Activated CD8-positive, alpha-beta memory T cell treated with anti-CD3 and anti-CD28 coated beads for 1 hour (primary cell): Measurements from ENCODE around the gene PLAC9.
"Not testable (repeated sequence)": the region's sequence is repeated elsewhere in the genome, so short reads cannot be mapped to it uniquely, and the experiment has no call there.

Source experiments
- DNase-seq, 2 donors: peaks; one replicate each; pipeline ENCODE4 v3.0.0-alpha.2; 2020; ENCODE audit warnings: low read depth in 1 of 2; ENCODE audit errors: extremely low read depth in 1 of 2

The PLAC9 gene

DNA sequence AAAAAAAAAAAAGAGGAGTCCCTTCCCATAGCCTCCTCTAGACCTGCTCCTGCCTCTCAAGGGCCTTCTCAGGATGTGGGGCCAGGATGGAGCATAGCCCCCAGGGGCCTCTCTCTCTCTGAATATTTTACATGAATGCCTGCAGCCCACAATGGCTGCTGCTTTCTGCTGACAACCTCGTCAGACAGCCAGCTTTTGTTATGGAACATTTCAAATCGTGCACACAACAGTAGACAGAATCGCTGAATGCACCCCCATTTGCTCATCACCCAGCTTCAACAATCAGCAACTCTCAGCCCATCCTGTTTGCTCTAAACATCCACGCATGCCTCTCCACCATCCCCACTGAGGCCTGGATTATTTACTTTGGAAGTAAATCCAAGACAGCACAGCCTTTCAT lies 5.4 kb downstream of the PLAC9 start:
- DNase-seq: no peak

DNA sequence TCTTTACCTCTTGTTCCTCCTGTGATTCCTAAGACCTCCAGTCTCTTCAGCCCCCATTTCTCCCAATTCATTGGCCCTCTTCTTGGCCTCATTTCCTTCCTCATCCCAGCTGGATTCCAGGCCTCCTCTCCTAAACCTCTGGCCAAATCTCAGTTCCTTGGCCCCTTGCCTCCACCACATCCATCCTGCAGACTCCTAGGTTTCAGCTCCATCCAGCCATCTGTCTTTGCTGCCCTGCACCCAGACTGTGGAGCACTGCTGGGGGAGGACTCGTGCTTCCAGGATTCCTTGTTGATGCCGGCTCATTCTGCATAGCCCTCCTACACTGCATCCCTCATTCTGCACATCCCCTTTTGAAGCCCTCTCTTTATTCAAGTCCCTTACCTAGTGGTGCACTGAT lies 6.7 kb downstream of the PLAC9 start:
- no peak for DNase-seq

DNA sequence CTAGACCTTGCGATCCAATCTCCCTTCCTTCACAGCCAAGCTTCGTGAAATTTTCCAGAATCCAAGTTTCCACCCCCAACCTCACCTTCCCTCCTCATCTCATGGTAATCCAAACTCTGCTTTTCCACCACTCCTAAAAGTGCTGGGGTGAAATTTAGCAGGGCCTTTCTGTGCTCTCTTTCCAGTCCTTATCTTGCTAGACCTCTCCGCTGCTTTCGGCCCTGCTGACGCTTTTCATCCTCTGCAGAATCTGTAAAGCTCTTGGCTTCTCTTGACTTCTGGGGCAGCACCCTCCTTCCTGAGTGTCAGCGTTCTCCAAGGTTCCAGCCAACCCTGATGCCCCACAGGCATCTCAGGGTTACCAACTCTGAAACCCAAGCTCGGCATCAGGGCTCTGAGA lies 7.7 kb downstream of the PLAC9 start:
- no peak for DNase-seq

DNA sequence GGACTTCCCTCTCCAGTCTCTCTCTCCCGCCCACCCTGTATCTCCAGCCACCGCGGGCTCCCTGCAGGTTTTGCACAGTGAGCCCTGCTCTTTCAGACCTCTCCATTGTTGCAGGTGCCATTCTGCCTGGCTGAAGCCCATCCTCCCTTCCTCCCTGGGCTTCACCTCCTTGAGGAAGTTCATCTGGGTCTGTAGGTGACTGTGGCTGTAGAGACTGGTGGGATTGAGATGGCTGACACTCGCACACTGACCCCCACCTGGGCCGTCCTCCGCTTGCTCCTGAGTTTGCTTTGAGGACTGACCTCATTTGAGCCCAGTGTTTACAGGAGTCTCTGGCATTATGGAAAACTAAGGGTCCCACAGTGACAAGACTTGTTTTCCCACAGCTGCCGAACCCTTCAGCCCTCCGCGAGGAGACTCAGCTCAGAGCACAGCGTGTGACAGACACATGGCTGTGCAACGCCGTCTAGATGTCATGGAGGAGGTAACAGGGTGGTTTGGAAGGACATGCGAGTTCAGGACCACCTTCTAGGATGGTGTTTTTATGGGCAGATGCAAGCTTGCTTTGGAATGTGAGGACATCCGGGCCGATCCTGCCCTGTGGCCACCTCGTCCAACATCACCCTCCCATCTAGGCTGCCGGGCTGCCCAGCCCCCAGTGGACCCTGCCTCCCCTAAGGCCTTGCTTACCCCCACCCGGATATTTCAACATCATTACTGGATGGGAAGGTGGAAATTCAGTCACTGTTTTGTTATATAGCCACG lies 9.3 kb downstream of the PLAC9 start:
- DNase-seq: no peak

DNA sequence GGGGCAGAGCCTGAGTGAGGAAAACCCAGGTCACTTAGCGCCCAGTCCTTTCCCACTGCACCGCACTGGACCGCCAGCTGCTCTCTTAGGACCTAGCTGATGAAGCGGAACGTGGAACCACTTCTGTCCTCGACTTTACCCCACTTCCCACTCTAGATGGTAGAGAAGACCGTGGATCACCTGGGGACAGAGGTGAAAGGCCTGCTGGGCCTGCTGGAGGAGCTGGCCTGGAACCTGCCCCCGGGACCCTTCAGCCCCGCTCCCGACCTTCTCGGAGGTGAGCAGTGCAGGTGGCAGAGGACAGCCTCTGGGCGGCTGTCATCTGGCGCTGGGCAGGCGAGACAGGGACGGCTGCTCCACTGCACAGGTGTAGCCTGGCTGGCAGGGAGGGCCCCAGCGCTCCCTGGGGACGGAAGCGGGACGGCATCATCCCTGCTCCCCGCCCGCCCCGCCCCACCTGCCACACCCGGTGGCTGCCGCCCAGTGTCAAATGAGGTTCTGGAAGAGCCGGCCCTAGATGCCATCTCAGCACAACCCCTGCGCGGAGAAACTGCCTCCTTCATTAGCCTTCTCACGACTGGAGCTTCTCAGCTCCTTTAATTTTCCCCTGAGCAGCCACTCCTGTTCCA lies 11.7 kb downstream of the PLAC9 start:
- no peak for DNase-seq

DNA sequence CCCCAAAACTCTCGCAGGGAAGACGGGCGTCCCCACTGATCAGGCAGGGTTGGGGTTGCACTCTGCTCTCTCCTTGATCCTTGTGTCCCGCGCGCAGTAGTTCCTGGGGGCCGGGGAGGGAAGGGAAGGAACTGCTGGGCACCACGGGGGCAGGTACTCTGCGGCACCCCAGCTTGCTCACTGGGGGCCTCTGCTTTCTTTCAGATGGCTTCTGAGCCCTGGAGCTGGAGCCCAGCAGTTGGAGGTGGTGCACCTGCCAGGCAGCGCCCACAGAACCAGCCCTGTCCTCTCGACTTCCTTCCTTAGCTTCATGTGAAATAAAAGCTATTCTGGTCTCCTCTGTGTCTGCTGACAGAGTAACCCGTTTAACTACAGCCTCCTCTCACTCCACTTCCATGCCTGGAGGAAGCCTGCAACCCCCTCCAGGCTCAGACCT lies 12.2 kb downstream of the PLAC9 start:
- no peak for DNase-seq

DNA sequence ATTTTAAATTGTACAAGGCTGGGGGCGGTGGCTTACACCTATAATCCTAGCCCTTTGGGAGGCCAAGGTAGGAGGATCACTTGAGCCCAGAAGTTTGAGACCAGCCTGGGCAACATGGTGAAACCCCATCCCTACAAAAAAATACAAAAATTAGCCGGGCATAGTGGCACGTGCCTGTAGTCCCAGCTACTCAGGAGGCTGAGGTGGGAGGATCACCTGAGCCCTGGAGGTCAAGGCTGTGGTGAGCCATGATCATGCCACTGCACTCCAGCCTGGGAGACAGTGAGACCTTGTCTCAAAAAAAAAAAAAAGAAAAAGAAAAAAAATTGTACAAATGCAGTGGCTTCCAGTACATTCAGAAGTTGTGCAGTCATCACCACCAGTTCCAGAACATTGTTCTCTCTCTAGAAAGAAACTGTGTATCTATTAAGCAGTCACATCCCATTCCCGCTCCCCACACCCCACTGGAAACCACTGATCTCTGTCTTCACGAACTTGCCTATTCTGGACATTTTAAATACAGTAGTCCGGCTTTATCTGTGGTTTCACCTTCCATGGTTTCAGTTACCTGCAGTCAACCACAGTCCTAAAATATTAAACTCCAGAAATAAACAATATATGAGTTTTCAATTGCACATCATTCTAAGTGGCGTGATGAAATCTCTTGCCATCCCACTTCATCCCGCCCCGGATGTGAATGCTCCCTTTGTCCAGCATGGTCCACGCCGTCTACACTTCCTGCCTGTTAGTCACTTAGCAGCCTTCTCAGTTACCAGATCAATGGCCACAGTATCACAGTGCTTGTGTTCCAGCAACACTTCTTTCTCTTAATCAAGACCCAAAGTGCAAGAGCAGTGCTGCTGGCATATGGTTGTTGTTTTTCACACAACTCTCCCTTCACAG lies 13.1 kb downstream of the PLAC9 start:
- DNase-seq: not testable (repeated sequence)

DNA sequence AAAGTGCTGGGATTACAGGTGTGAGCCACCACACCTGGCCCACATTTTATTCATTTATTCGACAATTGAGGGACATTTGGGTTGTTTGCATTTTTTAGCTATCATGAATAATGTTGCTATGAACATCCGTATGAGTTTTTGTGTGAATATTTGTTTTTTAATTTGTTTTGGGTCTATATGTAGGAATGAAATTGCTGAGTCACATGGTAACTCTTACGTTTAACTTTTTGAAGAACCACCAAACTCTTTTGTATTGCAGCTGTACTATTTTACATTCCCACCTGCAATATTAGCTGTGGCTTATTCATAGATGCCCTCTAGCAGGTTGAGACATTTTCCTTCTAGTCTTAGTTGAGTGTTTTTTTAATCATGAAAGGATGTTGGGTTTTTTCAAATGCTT lies 14.4 kb downstream of the PLAC9 start:
- no peak for DNase-seq

DNA sequence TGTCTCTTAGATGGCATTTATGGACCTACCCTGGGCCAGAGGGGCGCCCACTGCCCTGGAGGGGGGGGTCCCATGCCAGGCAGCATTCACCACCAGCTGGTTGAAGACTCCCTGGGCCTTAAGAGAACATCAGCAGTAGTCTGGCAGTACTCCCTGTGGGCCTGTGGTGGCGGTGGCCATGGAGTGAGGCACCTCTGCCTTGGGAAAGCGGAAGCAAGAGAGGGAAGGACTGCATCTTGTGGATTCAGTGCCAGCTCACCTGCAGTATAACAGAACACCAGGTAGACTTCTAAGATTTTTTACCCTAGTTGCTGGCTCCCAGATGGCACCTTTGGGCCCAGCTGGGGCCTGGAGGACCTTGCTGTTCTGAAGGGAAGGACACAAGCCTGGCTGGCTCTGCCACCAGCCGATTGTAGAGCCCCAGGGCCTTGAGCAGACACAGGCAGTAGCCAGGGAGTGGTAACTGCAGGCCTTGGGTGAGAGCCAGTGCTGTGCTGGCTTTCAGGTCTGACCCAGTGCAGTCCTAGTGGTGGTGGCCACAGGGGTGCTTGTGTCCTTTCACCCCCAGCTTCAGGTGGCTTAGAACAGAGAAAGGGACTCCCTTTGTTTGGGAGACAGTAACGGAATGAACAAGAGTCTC lies 15.8 kb downstream of the PLAC9 start:
- DNase-seq: no peak

DNA sequence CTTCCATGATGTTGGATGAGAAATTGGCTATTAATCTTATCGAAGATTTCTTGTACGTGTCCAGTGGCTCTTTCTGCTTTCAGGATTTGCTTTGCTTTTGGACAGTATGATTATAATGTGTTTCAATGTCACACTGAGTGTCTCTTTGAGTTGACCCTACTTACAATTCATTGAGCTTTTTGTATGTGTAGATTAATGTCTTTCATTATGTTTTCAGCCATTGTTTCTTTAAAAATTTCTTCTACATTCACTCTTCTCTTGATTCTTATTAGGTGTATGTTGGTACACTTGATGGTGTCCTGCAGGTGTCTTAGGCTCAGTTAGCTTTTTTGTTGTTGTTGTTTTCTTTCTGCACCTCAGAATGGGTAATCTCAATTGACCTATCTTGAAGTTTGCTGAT lies 16.6 kb downstream of the PLAC9 start:
- DNase-seq: no peak

DNA sequence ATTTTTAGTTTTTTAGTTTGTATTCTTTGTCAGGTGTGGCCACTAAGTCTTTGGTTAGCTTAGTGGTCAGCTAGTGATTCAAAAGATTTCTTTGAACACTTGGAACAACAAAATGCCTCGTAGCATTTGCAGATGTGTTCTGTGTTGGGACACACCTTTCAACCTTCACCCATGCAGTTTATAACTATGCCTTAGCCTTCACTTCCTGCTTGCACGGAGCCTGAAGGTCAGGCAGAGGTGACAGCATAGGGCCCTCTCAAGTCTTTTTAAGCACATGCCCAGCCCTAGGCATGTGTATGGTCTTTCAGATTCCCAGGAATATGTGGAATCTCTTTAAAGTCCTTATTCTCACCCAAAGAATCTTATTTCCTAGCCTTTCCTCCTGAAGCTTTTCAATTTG lies 17.6 kb downstream of the PLAC9 start:
- DNase-seq: no peak

DNA sequence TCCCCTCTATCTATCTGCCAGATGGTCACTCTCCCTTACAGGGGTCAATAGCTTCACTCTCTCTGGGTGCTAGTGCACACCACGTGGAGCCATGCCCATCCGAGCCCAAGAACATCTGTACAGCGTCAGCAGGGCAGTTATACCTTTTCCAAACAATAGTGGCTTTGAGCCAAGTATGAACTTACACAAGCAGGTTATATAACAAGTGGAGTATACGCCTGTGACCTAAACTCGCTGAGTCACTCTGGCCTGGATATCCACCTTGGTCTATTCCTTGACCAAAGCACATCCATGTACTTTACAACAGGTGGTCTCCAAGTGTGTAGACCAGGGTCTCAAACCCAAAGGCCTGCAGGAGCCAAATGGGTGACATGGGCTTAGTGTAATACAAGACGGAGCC lies 20.3 kb downstream of the PLAC9 start:
- DNase-seq: no peak

DNA sequence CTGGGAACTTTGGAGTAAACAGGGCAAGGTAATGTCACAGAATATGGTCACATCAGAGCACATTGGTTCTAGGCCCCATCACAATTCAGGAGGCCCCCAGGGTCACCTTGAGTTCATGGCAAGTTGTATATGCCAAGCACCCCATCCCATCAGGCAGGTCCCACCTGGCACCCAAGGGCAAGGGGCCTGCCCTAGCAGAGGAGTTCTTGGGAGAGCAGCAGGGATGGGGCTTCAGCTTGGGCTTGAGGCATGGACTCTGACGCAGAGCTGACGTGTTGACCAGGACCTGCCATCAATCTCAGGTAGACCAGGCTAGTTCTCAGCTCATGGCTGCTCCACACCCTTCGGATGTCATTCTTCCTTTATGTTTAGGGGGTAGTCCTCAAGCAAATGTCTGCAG lies 20.9 kb downstream of the PLAC9 start:
- no peak for DNase-seq

DNA sequence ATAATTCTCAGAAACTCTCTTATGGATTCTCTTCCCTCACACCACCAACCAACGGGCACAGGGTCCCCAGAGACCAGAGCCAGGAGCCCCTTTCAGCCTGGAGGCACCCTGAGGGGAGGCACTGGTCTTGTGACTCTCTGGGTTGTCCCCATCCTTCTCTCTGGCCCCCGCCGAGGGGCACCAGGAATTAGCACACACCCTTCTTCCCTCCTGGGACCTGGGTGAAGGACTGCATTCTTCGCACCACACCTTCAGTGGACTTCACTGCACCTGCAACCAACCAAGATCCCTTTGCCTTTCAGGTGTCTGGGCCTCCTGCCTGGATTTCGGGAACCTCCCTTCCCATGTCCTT lies 22.1 kb downstream of the PLAC9 start:
- DNase-seq: no peak

DNA sequence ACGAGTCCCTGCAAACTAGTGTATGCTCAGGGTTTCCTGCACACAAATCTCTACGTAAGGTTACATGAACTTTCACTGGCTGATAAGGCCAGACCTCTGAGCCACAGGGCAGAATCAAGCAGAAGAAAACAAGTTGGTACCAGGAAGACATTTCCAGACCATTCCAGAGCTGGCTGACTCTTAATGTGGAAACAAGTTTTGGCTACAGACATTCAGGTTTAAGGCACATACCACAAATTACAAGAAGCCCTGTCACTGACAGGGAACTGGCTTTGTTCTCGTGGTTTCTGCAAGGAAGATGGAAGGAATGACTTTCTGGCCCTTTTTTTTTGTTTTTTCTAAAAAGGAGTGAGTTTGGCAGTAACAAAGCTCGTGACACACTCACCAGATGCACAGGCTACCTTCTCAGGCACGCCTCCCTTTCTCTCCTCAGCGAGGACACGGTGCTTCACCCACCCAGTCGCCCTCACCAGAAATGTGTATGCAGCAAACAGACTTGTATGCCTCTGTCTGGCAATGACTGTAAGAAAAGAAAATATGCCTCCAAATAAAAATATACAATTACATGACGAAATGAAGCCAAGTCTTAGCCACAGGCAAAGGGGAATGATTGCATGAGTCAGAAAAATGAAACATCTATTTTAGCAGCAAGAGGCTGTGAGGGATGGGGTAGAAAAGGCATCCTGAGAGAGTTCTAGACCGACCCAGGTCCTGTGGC lies 22.6 kb downstream of the PLAC9 start:
- no peak for DNase-seq

DNA sequence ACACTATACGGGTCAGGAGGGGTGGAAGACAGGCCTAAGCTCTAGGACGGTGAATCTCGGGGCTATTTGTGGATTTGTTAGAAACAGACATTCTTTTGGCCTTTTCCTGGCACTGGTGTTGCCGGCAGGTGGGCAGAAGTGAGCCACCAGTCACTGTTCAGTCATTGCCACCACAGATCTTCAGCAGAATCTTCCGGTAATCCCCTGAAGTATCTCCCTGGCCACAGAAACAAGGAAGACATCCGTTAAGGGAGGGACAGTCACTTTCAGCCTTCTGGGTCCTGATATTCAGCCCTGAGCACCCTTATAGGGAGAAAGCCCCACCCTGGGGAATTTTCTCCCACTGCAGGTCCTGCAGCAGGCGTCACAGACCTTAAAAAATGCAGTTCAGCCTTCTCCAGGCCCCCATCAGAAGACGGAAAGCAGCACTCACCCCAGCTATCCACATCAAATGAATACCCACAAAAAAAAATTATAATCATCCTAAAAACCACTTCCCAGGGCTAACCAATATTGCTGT lies 23.2 kb downstream of the PLAC9 start:
- DNase-seq: no peak

DNA sequence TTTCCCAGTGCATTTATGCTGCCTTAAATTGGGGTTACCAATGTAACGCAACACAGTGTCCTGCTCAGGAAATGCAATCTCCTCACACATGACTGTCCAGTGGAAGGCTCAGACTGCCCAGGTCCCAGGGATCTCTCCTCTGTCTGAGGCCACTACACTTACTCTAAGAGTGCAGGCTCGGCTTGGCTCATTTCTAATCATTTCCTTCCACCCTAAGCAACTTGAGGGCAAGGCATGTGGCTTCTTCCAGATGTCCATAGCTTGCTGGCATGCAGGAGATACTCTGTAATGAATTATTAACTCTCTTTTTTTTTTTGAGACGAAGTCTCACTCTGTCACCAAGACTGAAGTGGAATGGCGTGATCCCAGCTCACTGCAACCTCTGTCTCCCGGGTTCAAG lies 23.7 kb downstream of the PLAC9 start:
- DNase-seq: no peak

DNA sequence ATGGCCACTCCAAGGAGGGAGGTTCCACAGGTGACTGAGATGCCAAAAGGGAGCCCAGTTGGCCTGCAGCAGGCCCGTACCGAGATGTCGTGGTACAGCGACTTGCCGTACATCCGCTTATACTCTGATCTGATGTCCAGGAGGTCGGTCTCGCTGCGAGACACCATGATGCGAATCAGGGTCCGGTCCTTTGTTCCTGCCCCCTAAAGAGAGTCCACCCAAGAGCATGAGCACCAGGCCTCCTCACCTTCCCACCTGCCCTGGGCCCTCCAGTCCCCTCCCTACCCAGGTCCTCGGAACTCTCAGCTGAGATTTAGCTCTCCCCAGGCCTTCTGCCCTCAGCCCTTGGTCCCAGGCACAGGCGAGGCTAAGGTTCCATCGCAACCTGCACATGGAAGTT lies 25.0 kb downstream of the PLAC9 start:
- no peak for DNase-seq

DNA sequence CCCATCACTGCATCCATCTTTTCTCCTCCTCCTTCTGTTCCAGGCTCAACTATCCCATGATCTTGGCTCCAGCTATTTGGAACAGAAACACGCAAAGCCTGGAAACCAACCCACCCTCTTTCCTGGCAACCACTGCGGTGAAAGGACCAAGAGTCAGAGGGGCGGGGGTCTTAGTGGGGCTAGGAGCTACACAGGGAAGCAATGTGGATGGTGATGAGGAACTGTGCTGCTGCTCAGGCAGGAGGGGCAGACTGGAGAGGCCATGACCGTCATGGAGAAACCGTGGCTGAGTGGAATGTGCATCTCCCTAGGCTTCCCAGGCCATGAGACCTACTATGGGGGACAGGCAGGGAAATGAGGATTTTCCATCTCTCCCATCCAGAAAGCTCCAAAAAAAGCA lies 25.6 kb downstream of the PLAC9 start:
- no peak for DNase-seq

DNA sequence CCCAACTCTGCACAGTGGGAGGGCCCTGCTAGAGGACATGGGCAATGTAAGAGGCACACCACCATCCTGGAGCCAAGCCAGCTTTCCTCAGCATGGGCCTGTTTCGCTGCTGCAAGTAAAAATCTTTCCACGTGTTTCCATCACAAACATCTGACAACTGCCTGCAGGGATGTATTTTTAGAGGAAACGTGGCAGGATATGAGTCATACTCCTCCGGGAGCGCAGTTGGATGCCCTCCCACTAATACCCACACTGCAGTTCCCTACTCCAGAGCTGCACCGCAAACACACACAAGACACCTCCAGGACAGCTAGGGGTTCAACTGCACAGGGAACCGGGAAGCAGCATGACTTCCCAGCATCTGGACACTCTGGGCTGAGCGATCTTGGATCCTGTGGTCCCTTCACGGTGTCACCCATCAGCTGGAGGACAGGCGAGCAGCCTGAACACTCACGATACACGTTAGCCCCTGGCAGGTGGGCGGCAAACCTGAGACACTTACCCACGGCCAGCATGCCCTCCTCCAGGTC lies 26.1 kb downstream of the PLAC9 start:
- DNase-seq: no peak
